Pancreas (tissue), 10 donors: ENCODE results near the gene POT1. TPM values are rescaled to one million over a fixed set of nuclear protein-coding genes. Genes with fewer than 3 reads are reported as not detected.

Experiments used
- ATAC-seq, 4 donors: fragments of 200-7000 bp; cut with Tn5 transposase; one replicate each; pipeline versions ENCODE4 v1.8.0 to v1.9.1; 2020; ENCODE audit warnings: mild to moderate bottlenecking in 4 of 4, moderate library complexity in 4 of 4
- DNase-seq, 6 donors: peaks; one replicate each; pipeline ENCODE4 v3.0.0-alpha.2; 2020
- FAIRE-seq: peaks from 2 replicates; lab custom pipeline; 2012; peaks lifted over from hg19 to GRCh38; lab: Jason Lieb, UNC
- H3K27ac ChIP-seq, 4 donors: fragments of 200-600 bp; sonication (generic); 1 replicate in 3 of 4; 2 replicates in 1 of 4; pipeline versions ENCODE4 v1.5.0 to v1.8.0; 2020
- H3K27me3 ChIP-seq, 4 donors: fragments of 200-600 bp; one replicate each; pipeline ENCODE4 v1.8.0; 2021
- H3K36me3 ChIP-seq, 3 donors: fragments of 200-600 bp; sonication (generic) in 1 of 3; one replicate each; pipeline versions ENCODE4 v1.5.0 to v1.8.0; 2020 to 2021
- H3K4me1 ChIP-seq, 3 donors: fragments of 200-600 bp; one replicate each; pipeline ENCODE4 v1.8.0; 2021
- H3K4me3 ChIP-seq, 4 donors: fragments of 200-600 bp; sonication (generic) in 2 of 4; one replicate each; pipeline versions ENCODE4 v1.5.0 to v1.8.0; 2020 to 2021
- H3K9me3 ChIP-seq, 4 donors: fragments of 200-600 bp; one replicate each; pipeline ENCODE4 v1.8.0; 2021
- WGBS, 2 donors: extraction: QIAGEN DNeasy Blood & Tissue Kit; methylation state at CpG; one replicate each; pipeline ENCODE4 v1.1.7; 2013; 5-methylcytosine and 5-hydroxymethylcytosine counted together
- intact Hi-C, 3 donors: fragments of 100-400 bp; cut with DNase I; formaldehyde crosslinking; loops; one replicate each; pipeline versions ENCODE4 v1.11.1 to v1.14.2; 2022
- polyA plus RNA-seq, 2 donors: library from polyadenylated mRNA; stranded (reverse); fragments of 200-250 nt; gene quantifications; one replicate each; pipeline ENCODE4 v1.2.3, GENCODE V29; 2013
- total RNA-seq, 6 donors: library from RNA; stranded (reverse); fragmentation: NEBNext Ultra II Directional in 4 of 6; extraction: Animal tissue kit (Norgen Biotek cat#: 25700) in 4 of 6; gene quantifications; one replicate each; pipeline versions ENCODE4 v1.2.1 to v1.2.4, GENCODE V29; 2021 to 2023
- TF ChIP-seq, protein P1 (sequence below), 4 donors: fragments of 200-600 bp; sonication (generic) in 3 of 4; IDR thresholded peaks; one replicate each; pipeline versions ENCODE4 v1.5.0 to v1.8.0; 2021; ENCODE audit warnings: antibody characterized with exemption in 4 of 4
- donor health status: healthy with polysubstance abuse.
- donor health status: DM: no; HTN: no; CAD: no; lungs with moderate emphysema.
- donor health status: DM: no; HTN: no; CAD: no.
- donor health status: control.
- donor health status: control.
- donor health status: Bipolar disorder and iron deficiency.
- donor health status: DM: yes; HTN: yes; CAD: no.
- donor health status: DM: no; HTN: no; CAD: no.
- donor health status: DM: no; HTN: no; CAD: no.
- donor health status: DM: yes; HTN: yes; CAD: no.

POT1 gene
- total and polyA plus RNA-seq, 8 donors, result 2.5 to 9.8 (median 7.2) TPM

DNA sequence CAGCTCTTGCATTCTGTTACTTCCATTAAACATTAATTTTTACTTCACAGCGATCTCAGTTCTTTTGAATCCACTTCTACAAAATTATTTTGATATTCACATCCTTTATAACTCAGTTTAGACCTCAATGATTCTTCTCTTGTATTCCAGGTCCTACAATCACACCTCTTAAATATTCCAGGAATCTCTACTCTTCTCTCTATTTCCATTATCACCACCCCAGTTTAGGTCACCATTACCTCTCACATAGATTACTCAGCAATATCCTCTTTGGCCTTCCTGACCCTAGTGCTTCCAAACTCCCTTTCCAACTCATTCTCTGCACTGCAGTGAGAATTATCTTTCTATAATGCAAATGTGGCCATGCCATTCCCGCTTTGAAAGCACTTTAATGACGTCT is 136.9 kb downstream of the POT1 start:
- no peaks in the 10 kb centered on the region for H3K9me3 ChIP-seq
- no peak overlapping the region for H3K4me3 ChIP-seq
- ATAC-seq (no peak), DNase-seq (no peak), FAIRE-seq (no peak)
- no peaks in the 10 kb centered on the region for H3K36me3 ChIP-seq
- no peaks in the 10 kb centered on the region for H3K4me1 ChIP-seq
- H3K27me3 ChIP-seq, result no peaks in the 10 kb centered on the region
- TF ChIP-seq, protein P1, sequence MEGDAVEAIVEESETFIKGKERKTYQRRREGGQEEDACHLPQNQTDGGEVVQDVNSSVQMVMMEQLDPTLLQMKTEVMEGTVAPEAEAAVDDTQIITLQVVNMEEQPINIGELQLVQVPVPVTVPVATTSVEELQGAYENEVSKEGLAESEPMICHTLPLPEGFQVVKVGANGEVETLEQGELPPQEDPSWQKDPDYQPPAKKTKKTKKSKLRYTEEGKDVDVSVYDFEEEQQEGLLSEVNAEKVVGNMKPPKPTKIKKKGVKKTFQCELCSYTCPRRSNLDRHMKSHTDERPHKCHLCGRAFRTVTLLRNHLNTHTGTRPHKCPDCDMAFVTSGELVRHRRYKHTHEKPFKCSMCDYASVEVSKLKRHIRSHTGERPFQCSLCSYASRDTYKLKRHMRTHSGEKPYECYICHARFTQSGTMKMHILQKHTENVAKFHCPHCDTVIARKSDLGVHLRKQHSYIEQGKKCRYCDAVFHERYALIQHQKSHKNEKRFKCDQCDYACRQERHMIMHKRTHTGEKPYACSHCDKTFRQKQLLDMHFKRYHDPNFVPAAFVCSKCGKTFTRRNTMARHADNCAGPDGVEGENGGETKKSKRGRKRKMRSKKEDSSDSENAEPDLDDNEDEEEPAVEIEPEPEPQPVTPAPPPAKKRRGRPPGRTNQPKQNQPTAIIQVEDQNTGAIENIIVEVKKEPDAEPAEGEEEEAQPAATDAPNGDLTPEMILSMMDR (IDR thresholded peaks at IDR 0.05), result no peak
- no peak overlapping the region for H3K27ac ChIP-seq
- WGBS, 2 donors, result 67 to 68% methylated on average over 3 of the region's 3 CpGs
- intact Hi-C loops, result loop anchor here in 1 of 3 donors (10.0 kb wide), 1 partner anchor 618 kb away; no protein-coding TSS in a partner anchor

- no peak for ATAC-seq
- intact Hi-C loops, result loop anchor here in 1 of 3 donors (10.0 kb wide), 1 partner anchor 617 kb away; no protein-coding TSS in a partner anchor
- Histone ChIP-seq H3K27ac (no peak overlapping the region), H3K27me3 (no peaks in the 10 kb centered on the region), H3K9me3 (no peaks in the 10 kb centered on the region), H3K4me3 (no peak overlapping the region), H3K4me1 (no peaks in the 10 kb centered on the region), H3K36me3 (no peaks in the 10 kb centered on the region)
- no peak for DNase-seq
- no peak for FAIRE-seq
- TF ChIP-seq, protein P1 (IDR thresholded peaks at IDR 0.05), result no peak
Observed at GRCh38 chr7:124792002-124792401, 137.6 kb downstream of the POT1 start.

- intact Hi-C loops, result loop anchor here in 1 of 3 donors (10.0 kb wide), 1 partner anchor 617 kb away; no protein-coding TSS in a partner anchor
- WGBS, 2 donors, result 65 to 72% methylated on average over 4 of the region's 4 CpGs
- Histone ChIP-seq H3K4me1 (no peaks in the 10 kb centered on the region), H3K36me3 (no peaks in the 10 kb centered on the region), H3K27ac (no peak overlapping the region), H3K27me3 (no peaks in the 10 kb centered on the region), H3K9me3 (no peaks in the 10 kb centered on the region), H3K4me3 (no peak overlapping the region)
- FAIRE-seq (no peak), DNase-seq (no peak), ATAC-seq (no peak)
- TF ChIP-seq, protein P1 (IDR thresholded peaks at IDR 0.05), result no peak
Observed at GRCh38 chr7:124791426-124791825, 138.2 kb downstream of the POT1 start.

DNA sequence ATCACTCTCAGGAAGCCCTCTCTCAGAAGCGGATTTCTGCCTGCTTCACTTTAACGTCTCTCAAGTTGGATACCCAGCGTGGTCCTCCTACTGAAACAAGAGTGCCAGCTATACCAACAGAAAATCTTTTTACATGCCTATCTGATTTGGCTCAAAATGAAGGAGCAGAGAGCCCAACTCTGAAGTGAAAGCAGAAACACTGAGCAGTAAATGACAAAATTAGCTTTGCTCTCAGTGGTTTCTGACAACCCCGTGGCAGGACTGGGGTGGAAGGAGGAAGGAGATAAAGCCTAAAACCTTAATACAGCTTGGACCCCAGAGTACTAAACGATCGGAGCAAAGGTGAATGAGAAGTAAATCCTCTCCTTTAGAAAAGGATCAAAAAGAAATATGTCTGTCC is 139.0 kb downstream of the POT1 start:
- Histone ChIP-seq H3K36me3 (no peaks in the 10 kb centered on the region), H3K27ac (no peak overlapping the region), H3K4me3 (no peak overlapping the region), H3K9me3 (no peaks in the 10 kb centered on the region), H3K27me3 (no peaks in the 10 kb centered on the region), H3K4me1 (no peaks in the 10 kb centered on the region)
- 49 to 70% methylated on average over 6 of the region's 6 CpGs for WGBS, 2 donors
- intact Hi-C loops, result loop anchor here in 1 of 3 donors (10.0 kb wide), 1 partner anchor 616 kb away; no protein-coding TSS in a partner anchor
- TF ChIP-seq, protein P1 (IDR thresholded peaks at IDR 0.05), result no peak
- DNase-seq (no peak), ATAC-seq (no peak), FAIRE-seq (no peak)

DNA sequence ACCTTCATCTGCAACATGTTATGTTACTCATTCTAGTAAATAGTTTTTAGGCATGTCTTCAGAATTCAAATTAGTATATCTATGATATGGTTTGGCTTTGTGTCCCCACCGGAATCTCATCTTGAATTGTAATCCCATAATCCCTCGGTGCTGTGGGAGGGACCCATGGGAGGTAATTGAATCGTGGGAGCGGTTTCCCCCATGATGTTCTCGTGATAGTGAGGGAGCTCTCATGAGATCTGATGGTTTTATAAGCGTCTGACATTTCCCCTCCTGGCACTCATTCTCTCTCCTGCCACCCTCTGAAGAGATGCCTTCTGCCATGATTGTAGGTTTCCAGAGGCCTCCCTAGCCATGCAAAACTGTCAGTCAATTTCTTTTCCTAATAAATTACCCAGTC is 143.6 kb downstream of the POT1 start:
- H3K4me3 ChIP-seq, result no peak overlapping the region
- DNase-seq (no peak), ATAC-seq (no peak), FAIRE-seq (no peak)
- no peaks in the 10 kb centered on the region for H3K9me3 ChIP-seq
- H3K36me3 ChIP-seq, result no peaks in the 10 kb centered on the region
- H3K4me1 ChIP-seq, result no peaks in the 10 kb centered on the region
- TF ChIP-seq, protein P1 (IDR thresholded peaks at IDR 0.05), result no peak
- no peaks in the 10 kb centered on the region for H3K27me3 ChIP-seq
- WGBS, 2 donors, result 62 to 76% methylated on average over 6 of the region's 6 CpGs
- intact Hi-C loops, result no loop called here
- H3K27ac ChIP-seq, result no peak overlapping the region
